ENCODE results near the gene PTGDR.

Gene PTGDR

GRCh38 chr14:52266782-52267181 is 716 bp upstream of the PTGDR start:
- Histone ChIP-seq H3K9ac (ENCODE audit: low read length) (peak overlapping the region; percentile 12), H2BK15ac (ENCODE audit: low read depth, poor library complexity, severe bottlenecking) (no peak overlapping the region), H3K79me1 (replicated peaks; ENCODE audit: low read length, poor library complexity, severe bottlenecking) (no peaks in the 10 kb centered on the region), H3K4me3 (ENCODE audit: insufficient read depth in 1 of 2, low read depth in 1 of 2, low read length in 2 of 2) (no peak overlapping the region), H2BK12ac (ENCODE audit: low read length in 2 of 2) (no peak overlapping the region), H4K91ac (ENCODE audit: low read length) (no peak overlapping the region), H3K14ac (ENCODE audit: low read length in 2 of 2) (no peak overlapping the region), H3K4me1 (ENCODE audit: control insufficient read depth, insufficient read depth, low read depth, low read length) (peaks cover 14% of the 10 kb centered on the region), H2AFZ (ENCODE audit: low read depth, low read length) (no peak overlapping the region), H2BK5ac (ENCODE audit: low read depth, low read length, poor library complexity, severe bottlenecking) (no peak overlapping the region), H3K9me3 (ENCODE audit: control insufficient read depth, low read length) (no peaks in the 10 kb centered on the region), H2AK5ac (ENCODE audit: low read length, severe bottlenecking) (no peak overlapping the region), H3K27ac (ENCODE audit: low read length, poor library complexity, severe bottlenecking) (no peak overlapping the region), H3K27me3 (ENCODE audit: control insufficient read depth in 1 of 2, insufficient read depth in 1 of 2, low read length in 2 of 2) (peaks cover 35 to 56% of the 10 kb centered on the region in 2 experiments), H4K8ac (ENCODE audit: low read length) (no peak overlapping the region), H3K4ac (ENCODE audit: low read depth in 1 of 2, low read length in 2 of 2) (no peak overlapping the region), H2BK120ac (ENCODE audit: low read depth, low read length) (no peak overlapping the region), H3K18ac (ENCODE audit: low read depth in 1 of 2, low read length in 2 of 2) (no peak overlapping the region), H3K36me3 (ENCODE audit: control insufficient read depth in 1 of 2, insufficient read depth in 2 of 2, low read depth in 1 of 2, low read length in 2 of 2) (no peaks in the 10 kb centered on the region), H3K4me2 (ENCODE audit: low read length, poor library complexity, severe bottlenecking) (no peak overlapping the region), H3K23ac (ENCODE audit: low read length in 2 of 2) (no peak overlapping the region)
- no peak for DNase-seq
- 86% methylated on average over 5 of the region's 5 CpGs for WGBS

GRCh38 chr14:52268279-52269061 is 972 bp downstream of the PTGDR start:
- Histone ChIP-seq H3K4me2 (ENCODE audit: low read length, poor library complexity, severe bottlenecking) (peak overlapping the region; percentile 57), H3K23ac (ENCODE audit: low read length in 2 of 2) (peak overlapping the region in 1 of 2 experiments; percentile 61), H2AK5ac (ENCODE audit: low read length, severe bottlenecking) (no peak overlapping the region), H3K79me1 (replicated peaks; ENCODE audit: low read length, poor library complexity, severe bottlenecking) (no peaks in the 10 kb centered on the region), H2BK120ac (ENCODE audit: low read depth, low read length) (no peak overlapping the region), H3K9me3 (ENCODE audit: control insufficient read depth, low read length) (no peaks in the 10 kb centered on the region), H2BK15ac (ENCODE audit: low read depth, poor library complexity, severe bottlenecking) (no peak overlapping the region), H3K9ac (ENCODE audit: low read length) (no peak overlapping the region), H3K27me3 (ENCODE audit: control insufficient read depth in 1 of 2, insufficient read depth in 1 of 2, low read length in 2 of 2) (peaks cover 42 to 46% of the 10 kb centered on the region in 2 experiments), H3K27ac (ENCODE audit: low read length, poor library complexity, severe bottlenecking) (no peak overlapping the region), H3K14ac (ENCODE audit: low read length in 2 of 2) (peak overlapping the region in 1 of 2 experiments; percentile 62), H4K91ac (ENCODE audit: low read length) (no peak overlapping the region), H3K18ac (ENCODE audit: low read depth in 1 of 2, low read length in 2 of 2) (no peak overlapping the region), H3K4me3 (ENCODE audit: insufficient read depth in 1 of 2, low read depth in 1 of 2, low read length in 2 of 2) (peak overlapping the region in 1 of 2 experiments; percentile 68), H4K8ac (ENCODE audit: low read length) (no peak overlapping the region), H3K4me1 (ENCODE audit: control insufficient read depth, insufficient read depth, low read depth, low read length) (peaks cover 14% of the 10 kb centered on the region), H3K4ac (ENCODE audit: low read depth in 1 of 2, low read length in 2 of 2) (no peak overlapping the region), H3K36me3 (ENCODE audit: control insufficient read depth in 1 of 2, insufficient read depth in 2 of 2, low read depth in 1 of 2, low read length in 2 of 2) (no peaks in the 10 kb centered on the region), H2AFZ (ENCODE audit: low read depth, low read length) (peak overlapping the region; percentile 6), H2BK5ac (ENCODE audit: low read depth, low read length, poor library complexity, severe bottlenecking) (no peak overlapping the region), H2BK12ac (ENCODE audit: low read length in 2 of 2) (no peak overlapping the region)
- 4% methylated on average over 44 of the region's 54 CpGs for WGBS
- peak; percentile 34 for DNase-seq

DNA sequence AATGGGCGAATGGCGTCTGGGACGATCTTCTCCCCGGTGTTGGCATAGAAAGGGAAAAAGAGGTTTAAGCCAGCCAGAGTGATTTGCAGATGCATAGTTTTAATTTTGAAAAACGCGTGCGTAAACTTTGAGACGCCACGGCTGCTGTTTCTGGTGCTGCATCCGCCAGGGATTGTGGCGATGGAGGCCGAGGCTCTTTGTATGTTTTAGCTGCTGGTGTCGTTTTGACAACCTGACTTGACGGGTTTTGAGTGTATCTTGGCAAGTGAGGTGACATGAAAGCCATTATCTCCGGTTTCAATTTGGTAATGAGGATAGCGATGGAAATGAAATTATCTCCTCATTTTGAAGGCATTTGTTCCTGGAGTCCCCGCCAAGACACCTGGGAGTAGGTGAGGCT is 1.6 kb downstream of the PTGDR start:
- H2BK5ac ChIP-seq (ENCODE audit: low read depth, low read length, poor library complexity, severe bottlenecking), result no peak overlapping the region
- no peak overlapping the region for H3K4ac ChIP-seq (ENCODE audit: low read depth in 1 of 2, low read length in 2 of 2)
- no peak overlapping the region for H3K9ac ChIP-seq (ENCODE audit: low read length)
- H3K23ac ChIP-seq (ENCODE audit: low read length in 2 of 2), result no peak overlapping the region
- no peak overlapping the region for H3K18ac ChIP-seq (ENCODE audit: low read depth in 1 of 2, low read length in 2 of 2)
- H2AFZ ChIP-seq (ENCODE audit: low read depth, low read length), result no peak overlapping the region
- no peaks in the 10 kb centered on the region for H3K79me1 ChIP-seq (replicated peaks; ENCODE audit: low read length, poor library complexity, severe bottlenecking)
- no peaks in the 10 kb centered on the region for H3K36me3 ChIP-seq (ENCODE audit: control insufficient read depth in 1 of 2, insufficient read depth in 2 of 2, low read depth in 1 of 2, low read length in 2 of 2)
- no peak overlapping the region for H2AK5ac ChIP-seq (ENCODE audit: low read length, severe bottlenecking)
- no peak overlapping the region for H4K8ac ChIP-seq (ENCODE audit: low read length)
- no peak overlapping the region for H4K91ac ChIP-seq (ENCODE audit: low read length)
- H2BK120ac ChIP-seq (ENCODE audit: low read depth, low read length), result no peak overlapping the region
- no peak overlapping the region for H2BK12ac ChIP-seq (ENCODE audit: low read length in 2 of 2)
- peaks cover 40 to 45% of the 10 kb centered on the region in 2 experiments for H3K27me3 ChIP-seq (ENCODE audit: control insufficient read depth in 1 of 2, insufficient read depth in 1 of 2, low read length in 2 of 2)
- no peaks in the 10 kb centered on the region for H3K9me3 ChIP-seq (ENCODE audit: control insufficient read depth, low read length)
- no peak overlapping the region for H3K27ac ChIP-seq (ENCODE audit: low read length, poor library complexity, severe bottlenecking)
- H3K4me3 ChIP-seq (ENCODE audit: insufficient read depth in 1 of 2, low read depth in 1 of 2, low read length in 2 of 2), result peak overlapping the region in 1 of 2 experiments; percentile 68
- H3K4me2 ChIP-seq (ENCODE audit: low read length, poor library complexity, severe bottlenecking), result no peak overlapping the region
- no peak overlapping the region for H3K14ac ChIP-seq (ENCODE audit: low read length in 2 of 2)
- peaks cover 14% of the 10 kb centered on the region for H3K4me1 ChIP-seq (ENCODE audit: control insufficient read depth, insufficient read depth, low read depth, low read length)
- no peak for DNase-seq
- WGBS, result 62% methylated on average over 15 of the region's 17 CpGs
- no peak overlapping the region for H2BK15ac ChIP-seq (ENCODE audit: low read depth, poor library complexity, severe bottlenecking)

DNA sequence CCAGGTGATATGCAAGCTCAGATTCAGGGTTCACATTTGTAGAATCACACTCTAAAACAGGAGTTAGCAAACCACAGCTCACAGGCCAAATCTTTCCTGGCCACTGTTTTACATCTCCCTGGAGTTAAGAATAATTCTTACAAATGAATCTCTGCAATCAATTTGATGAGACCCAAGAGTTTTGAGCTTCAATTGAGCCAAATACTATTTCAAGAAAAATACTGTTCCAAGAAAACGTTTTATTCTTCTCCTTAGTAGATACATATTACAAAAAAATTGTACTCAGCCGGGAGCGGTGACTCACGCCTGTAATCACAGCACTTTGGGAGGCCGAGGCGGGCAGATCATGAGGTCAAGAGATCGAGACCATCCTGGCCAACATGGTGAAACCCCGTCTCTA is 2.5 kb downstream of the PTGDR start:
- Histone ChIP-seq H3K4me1 (ENCODE audit: control insufficient read depth, insufficient read depth, low read depth, low read length) (peaks cover 14% of the 10 kb centered on the region), H3K9ac (ENCODE audit: low read length) (no peak overlapping the region), H3K36me3 (ENCODE audit: control insufficient read depth in 1 of 2, insufficient read depth in 2 of 2, low read depth in 1 of 2, low read length in 2 of 2) (no peaks in the 10 kb centered on the region), H3K4ac (ENCODE audit: low read depth in 1 of 2, low read length in 2 of 2) (no peak overlapping the region), H3K27me3 (ENCODE audit: control insufficient read depth in 1 of 2, insufficient read depth in 1 of 2, low read length in 2 of 2) (peaks cover 37 to 45% of the 10 kb centered on the region in 2 experiments), H2BK5ac (ENCODE audit: low read depth, low read length, poor library complexity, severe bottlenecking) (no peak overlapping the region), H3K27ac (ENCODE audit: low read length, poor library complexity, severe bottlenecking) (no peak overlapping the region), H3K23ac (ENCODE audit: low read length in 2 of 2) (no peak overlapping the region), H3K4me3 (ENCODE audit: insufficient read depth in 1 of 2, low read depth in 1 of 2, low read length in 2 of 2) (no peak overlapping the region), H2AFZ (ENCODE audit: low read depth, low read length) (no peak overlapping the region), H3K4me2 (ENCODE audit: low read length, poor library complexity, severe bottlenecking) (no peak overlapping the region), H2BK15ac (ENCODE audit: low read depth, poor library complexity, severe bottlenecking) (no peak overlapping the region), H3K9me3 (ENCODE audit: control insufficient read depth, low read length) (no peaks in the 10 kb centered on the region), H2BK12ac (ENCODE audit: low read length in 2 of 2) (no peak overlapping the region), H4K8ac (ENCODE audit: low read length) (no peak overlapping the region), H4K91ac (ENCODE audit: low read length) (no peak overlapping the region), H2AK5ac (ENCODE audit: low read length, severe bottlenecking) (no peak overlapping the region), H2BK120ac (ENCODE audit: low read depth, low read length) (no peak overlapping the region), H3K79me1 (replicated peaks; ENCODE audit: low read length, poor library complexity, severe bottlenecking) (no peaks in the 10 kb centered on the region), H3K14ac (ENCODE audit: low read length in 2 of 2) (no peak overlapping the region), H3K18ac (ENCODE audit: low read depth in 1 of 2, low read length in 2 of 2) (no peak overlapping the region)
- no peak for DNase-seq
- WGBS, result 92% methylated on average over 8 of the region's 8 CpGs
